GM12892 (cell line): ENCODE results near the gene DISP3.

ENCODE experiments used
- POLR2A ChIP-seq: IDR thresholded peaks from 2 replicates; pipeline ENCODE4 v1.6.1; 2011; ENCODE audit warnings: low read depth, low read length, control low read depth
- POLR2AphosphoS5 ChIP-seq: IDR thresholded peaks from 2 replicates; pipeline ENCODE4 v1.6.1; 2011; ENCODE audit warnings: low read depth, low read length, control low read depth

DNA sequence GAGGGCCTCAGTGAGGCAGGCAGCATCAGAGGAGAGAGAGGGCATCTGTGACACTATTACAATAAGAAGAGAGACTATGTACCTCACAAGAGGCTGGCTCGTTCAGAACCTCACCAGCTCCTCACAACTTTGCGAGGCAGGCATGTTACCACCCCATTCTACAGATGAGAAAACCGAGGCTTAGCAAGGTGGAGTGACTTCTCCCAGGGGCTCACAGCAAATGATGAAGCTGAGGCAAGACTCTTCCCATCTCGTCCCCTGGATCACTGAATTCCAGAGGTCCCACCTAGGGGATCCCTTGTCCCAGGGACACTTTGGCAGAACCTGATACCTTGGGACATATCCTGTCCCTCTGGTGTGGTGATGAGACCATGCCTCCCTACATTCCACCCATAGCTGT lies 64.4 kb downstream of the DISP3 start:
- TF ChIP-seq POLR2AphosphoS5 (no peak), POLR2A (no peak)
